ENCODE results near the gene MYRFL.

GRCh38 chr12:69816082-69816481 lies 8.9 kb upstream of the MYRFL start:
- TF ChIP-seq POLR2A (IDR thresholded peaks at IDR 0.05), result no peak
- TF ChIP-seq, protein P1, sequence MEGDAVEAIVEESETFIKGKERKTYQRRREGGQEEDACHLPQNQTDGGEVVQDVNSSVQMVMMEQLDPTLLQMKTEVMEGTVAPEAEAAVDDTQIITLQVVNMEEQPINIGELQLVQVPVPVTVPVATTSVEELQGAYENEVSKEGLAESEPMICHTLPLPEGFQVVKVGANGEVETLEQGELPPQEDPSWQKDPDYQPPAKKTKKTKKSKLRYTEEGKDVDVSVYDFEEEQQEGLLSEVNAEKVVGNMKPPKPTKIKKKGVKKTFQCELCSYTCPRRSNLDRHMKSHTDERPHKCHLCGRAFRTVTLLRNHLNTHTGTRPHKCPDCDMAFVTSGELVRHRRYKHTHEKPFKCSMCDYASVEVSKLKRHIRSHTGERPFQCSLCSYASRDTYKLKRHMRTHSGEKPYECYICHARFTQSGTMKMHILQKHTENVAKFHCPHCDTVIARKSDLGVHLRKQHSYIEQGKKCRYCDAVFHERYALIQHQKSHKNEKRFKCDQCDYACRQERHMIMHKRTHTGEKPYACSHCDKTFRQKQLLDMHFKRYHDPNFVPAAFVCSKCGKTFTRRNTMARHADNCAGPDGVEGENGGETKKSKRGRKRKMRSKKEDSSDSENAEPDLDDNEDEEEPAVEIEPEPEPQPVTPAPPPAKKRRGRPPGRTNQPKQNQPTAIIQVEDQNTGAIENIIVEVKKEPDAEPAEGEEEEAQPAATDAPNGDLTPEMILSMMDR (IDR thresholded peaks at IDR 0.05), result no peak
